ENCODE data around the gene MAP3K10. TPM values are rescaled to one million over a fixed set of nuclear protein-coding genes. Genes with fewer than 3 reads are reported as not detected.

Gene MAP3K10
- total and polyA plus RNA-seq, 2 donors (not counting 1 experiment from before 2014, with no cell fraction given) = 22.5 to 41.6 TPM

GRCh38 chr19:40247735-40248262 is 56.6 kb downstream of the MAP3K10 start:
- DNase-seq = no peak
- Mint-ChIP-seq H3K4me3 (no peak overlapping the region), H3K9me3 (ENCODE audit: insufficient read depth) (no peaks in the 10 kb centered on the region), H3K27me3 (no peaks in the 10 kb centered on the region), H3K27ac (no peak overlapping the region), H3K4me1 (peaks cover 9% of the 10 kb centered on the region)
- no peak for ATAC-seq (ENCODE audit: low read depth)
- CTCF ChIA-PET = no interaction called here
- Histone ChIP-seq H3K4me2 (replicated peaks; ENCODE audit: low read depth, low read length, poor library complexity, severe bottlenecking) (no peak overlapping the region), H3K27ac (ENCODE audit: low read length in 2 of 2) (no peak overlapping the region), H4K20me1 (ENCODE audit: control insufficient read depth, insufficient read depth, low read length, poor library complexity, severe bottlenecking) (peaks cover 89% of the 10 kb centered on the region), H3K9ac (ENCODE audit: low read length) (no peak overlapping the region), H3K4me3 (ENCODE audit: control extremely low read depth in 1 of 5, extremely low read depth in 1 of 5, insufficient read depth in 1 of 5, low read depth in 2 of 5, low read length in 4 of 5) (no peak overlapping the region), H3K4me1 (ENCODE audit: control insufficient read depth in 2 of 2, insufficient read depth in 2 of 2, low read length in 2 of 2) (no peaks in the 10 kb centered on the region), H3K9me3 (ENCODE audit: control extremely low read depth in 1 of 3, control insufficient read depth in 2 of 3, insufficient read depth in 1 of 3, low read length in 2 of 3) (no peaks in the 10 kb centered on the region), H2AFZ (ENCODE audit: insufficient read depth, low read depth, low read length, poor library complexity, severe bottlenecking) (no peak overlapping the region), H3K79me2 (ENCODE audit: control insufficient read depth, insufficient read depth, low read length) (peaks cover 81% of the 10 kb centered on the region), H3K36me3 (replicated peaks in 1 of 2; ENCODE audit: control extremely low read depth in 1 of 2, control insufficient read depth in 1 of 2, extremely low read depth in 1 of 2, insufficient read depth in 2 of 2, low read length in 1 of 2) (peaks cover 0 to 46% of the 10 kb centered on the region in 2 experiments), H3K27me3 (replicated peaks in 1 of 4; ENCODE audit: control extremely low read depth in 1 of 4, control insufficient read depth in 3 of 4, insufficient read depth in 4 of 4, low read length in 3 of 4) (no peaks in the 10 kb centered on the region)
- 95% methylated on average over 11 of the region's 12 CpGs for WGBS (ENCODE audit: insufficient coverage)
- POLR2A ChIA-PET = no interaction called here
- intact Hi-C loops (cut with micrococcal nuclease) = no loop called here
- TF ChIP-seq CTCF (IDR thresholded peaks at IDR 0.05) (no peak), EZH2 (IDR thresholded peaks at IDR 0.05; ENCODE audit: borderline replicate concordance, insufficient read depth, low read depth, low read length, poor library complexity, severe bottlenecking) (no peak)

GRCh38 chr19:40249201-40249600 is 58.0 kb downstream of the MAP3K10 start:
- DNase-seq (no peak), ATAC-seq (ENCODE audit: low read depth) (no peak)
- intact Hi-C loops (cut with micrococcal nuclease) = no loop called here
- H3K9me3 ChIP-seq (ENCODE audit: control extremely low read depth in 1 of 3, control insufficient read depth in 2 of 3, insufficient read depth in 1 of 3, low read length in 2 of 3) = no peaks in the 10 kb centered on the region
- ChIA-PET POLR2A (no interaction called here), CTCF (interaction anchor here (1.6 kb wide), 1 partner anchor 56 kb away, joined by 3 read pairs; no protein-coding TSS in a partner anchor)
- H3K27me3 Mint-ChIP-seq = no peaks in the 10 kb centered on the region
- no peaks in the 10 kb centered on the region for H3K9me3 Mint-ChIP-seq (ENCODE audit: insufficient read depth)
- peaks cover 93% of the 10 kb centered on the region for H4K20me1 ChIP-seq (ENCODE audit: control insufficient read depth, insufficient read depth, low read length, poor library complexity, severe bottlenecking)
- no peak overlapping the region for H3K4me2 ChIP-seq (replicated peaks; ENCODE audit: low read depth, low read length, poor library complexity, severe bottlenecking)
- H3K79me2 ChIP-seq (ENCODE audit: control insufficient read depth, insufficient read depth, low read length) = peaks cover 87% of the 10 kb centered on the region
- TF ChIP-seq CTCF (IDR thresholded peaks at IDR 0.05) (no peak), EZH2 (IDR thresholded peaks at IDR 0.05; ENCODE audit: borderline replicate concordance, insufficient read depth, low read depth, low read length, poor library complexity, severe bottlenecking) (no peak)
- H3K36me3 ChIP-seq (replicated peaks in 1 of 2; ENCODE audit: control extremely low read depth in 1 of 2, control insufficient read depth in 1 of 2, extremely low read depth in 1 of 2, insufficient read depth in 2 of 2, low read length in 1 of 2) = peaks cover 0 to 59% of the 10 kb centered on the region in 2 experiments
- no peaks in the 10 kb centered on the region for H3K27me3 ChIP-seq (replicated peaks in 1 of 4; ENCODE audit: control extremely low read depth in 1 of 4, control insufficient read depth in 3 of 4, insufficient read depth in 4 of 4, low read length in 3 of 4)
- H2AFZ ChIP-seq (ENCODE audit: insufficient read depth, low read depth, low read length, poor library complexity, severe bottlenecking) = no peak overlapping the region
- H3K4me3 Mint-ChIP-seq = no peak overlapping the region
- H3K4me3 ChIP-seq (ENCODE audit: control extremely low read depth in 1 of 5, extremely low read depth in 1 of 5, insufficient read depth in 1 of 5, low read depth in 2 of 5, low read length in 4 of 5) = no peak overlapping the region
- H3K27ac ChIP-seq (ENCODE audit: low read length in 2 of 2) = no peak overlapping the region
- H3K4me1 ChIP-seq (ENCODE audit: control insufficient read depth in 2 of 2, insufficient read depth in 2 of 2, low read length in 2 of 2) = no peaks in the 10 kb centered on the region
- no peak overlapping the region for H3K9ac ChIP-seq (ENCODE audit: low read length)
- no peak overlapping the region for H3K27ac Mint-ChIP-seq
- 84% methylated on average over 6 of the region's 10 CpGs for WGBS (ENCODE audit: insufficient coverage)
- peaks cover 9% of the 10 kb centered on the region for H3K4me1 Mint-ChIP-seq
